GM12878 (cell line): ENCODE results near the gene ATXN2. TPM values are rescaled to one million over a fixed set of nuclear protein-coding genes. Genes with fewer than 3 reads are reported as not detected.

ENCODE experiments used
- ATF7 ChIP-seq: fragments of 450-650 bp; IDR thresholded peaks from 2 replicates; pipeline ENCODE4 v1.6.1; 2016; ENCODE audit warnings: low read depth, mild to moderate bottlenecking
- DPF2 ChIP-seq: fragments of 450-650 bp; IDR thresholded peaks from 2 replicates; pipeline ENCODE4 v1.6.1; 2017; ENCODE audit warnings: mild to moderate bottlenecking
- HDGF ChIP-seq: fragments of 450-650 bp; IDR thresholded peaks from 2 replicates; pipeline ENCODE4 v1.6.1; 2016; ENCODE audit warnings: antibody characterized with exemption
- NFIC ChIP-seq: IDR thresholded peaks from 2 replicates; pipeline ENCODE4 v1.6.1; 2012; ENCODE audit warnings: low read depth, mild to moderate bottlenecking, inconsistent platforms, low read length, moderate library complexity
- NR2C1 ChIP-seq: fragments of 450-650 bp; IDR thresholded peaks from 2 replicates; pipeline ENCODE4 v1.6.1; 2017; ENCODE audit warnings: antibody characterized with exemption, mild to moderate bottlenecking, moderate library complexity
- PML ChIP-seq: IDR thresholded peaks from 2 replicates; pipeline ENCODE4 v1.6.1; 2012; ENCODE audit warnings: low read length, inconsistent platforms
- RBBP5 ChIP-seq: fragments of 200-600 bp; sonication (generic); conservative IDR thresholded peaks from 2 replicates; pipeline ENCODE4 v1.6.1; 2016
- RFX5 ChIP-seq: IDR thresholded peaks from 2 replicates; pipeline ENCODE4 v1.6.1; 2011; ENCODE audit warnings: low read depth, low read length, improper control_type of control experiment
- RUNX3 ChIP-seq: IDR thresholded peaks from 2 replicates; pipeline ENCODE4 v1.6.1; 2012; ENCODE audit warnings: low read length, inconsistent platforms
- SREBF2 ChIP-seq: IDR thresholded peaks from 2 replicates; pipeline ENCODE4 v1.6.1; 2012; ENCODE audit warnings: mild to moderate bottlenecking, low read length
- polyA plus RNA-seq, 11 experiments: library from polyadenylated mRNA; depleted of rRNA in 4 of 11; unstranded in 6 of 11; stranded (reverse) in 5 of 11; fragments of >200 nt; fragmentation: Nextera tagmentation in 4 of 11; fragmentation: Illumina TruSeq in 1 of 11; extraction: Ambion mirVana in 4 of 11; extraction: Trizol in 1 of 11; gene quantifications; 1 replicate in 1 of 11; 2 replicates in 10 of 11; pipeline versions ENCODE4 v1.2.1 to v1.2.3, GENCODE V29; 2011 to 2016; ENCODE audit warnings: inconsistent platforms in 2 of 11, missing spikeins in 2 of 11, low read depth in 1 of 11
- total RNA-seq, 4 experiments: library from RNA; depleted of rRNA in 3 of 4; stranded (reverse); fragments of >200 nt in 3 of 4; fragmentation: Illumina TruSeq in 1 of 4; extraction: Trizol in 1 of 4; gene quantifications; 2 replicates each; pipeline versions ENCODE4 v1.2.1 to v1.2.3, GENCODE V29; 2013 to 2021
- TF ChIP-seq, protein P1 (sequence below): fragments of 450-650 bp; IDR thresholded peaks from 2 replicates; pipeline ENCODE4 v1.6.1; 2017; ENCODE audit warnings: mild to moderate bottlenecking, low read depth, inconsistent platforms; ENCODE audit not compliant: poor library complexity, severe bottlenecking
- TF ChIP-seq, protein P2 (sequence below): fragments of 450-650 bp; IDR thresholded peaks from 2 replicates; pipeline ENCODE4 v1.6.1; 2017; ENCODE audit warnings: mild to moderate bottlenecking
- TF ChIP-seq, protein P3 (sequence below): IDR thresholded peaks from 2 replicates; pipeline ENCODE4 v1.6.1; 2012; ENCODE audit warnings: mild to moderate bottlenecking, low read depth, low read length
- TF ChIP-seq, protein P4 (sequence below): fragments of 450-650 bp; IDR thresholded peaks from 2 replicates; pipeline ENCODE4 v1.6.1; 2017; ENCODE audit warnings: mild to moderate bottlenecking, moderate library complexity
- TF ChIP-seq, protein P5 (sequence below): fragments of 450-650 bp; IDR thresholded peaks from 2 replicates; pipeline ENCODE4 v1.6.1; 2016; ENCODE audit warnings: mild to moderate bottlenecking
- TF ChIP-seq, protein P6 (sequence below): IDR thresholded peaks from 2 replicates; pipeline ENCODE4 v1.6.1; 2012; ENCODE audit warnings: low read depth, low read length, improper control_type of control experiment

Gene ATXN2
- total and polyA plus RNA-seq, 10 of the 15 experiments (the other 5 are each of a cell fraction or from before 2014, with no cell fraction given) = 8.8 to 31.5 (median 19.0) TPM

DNA sequence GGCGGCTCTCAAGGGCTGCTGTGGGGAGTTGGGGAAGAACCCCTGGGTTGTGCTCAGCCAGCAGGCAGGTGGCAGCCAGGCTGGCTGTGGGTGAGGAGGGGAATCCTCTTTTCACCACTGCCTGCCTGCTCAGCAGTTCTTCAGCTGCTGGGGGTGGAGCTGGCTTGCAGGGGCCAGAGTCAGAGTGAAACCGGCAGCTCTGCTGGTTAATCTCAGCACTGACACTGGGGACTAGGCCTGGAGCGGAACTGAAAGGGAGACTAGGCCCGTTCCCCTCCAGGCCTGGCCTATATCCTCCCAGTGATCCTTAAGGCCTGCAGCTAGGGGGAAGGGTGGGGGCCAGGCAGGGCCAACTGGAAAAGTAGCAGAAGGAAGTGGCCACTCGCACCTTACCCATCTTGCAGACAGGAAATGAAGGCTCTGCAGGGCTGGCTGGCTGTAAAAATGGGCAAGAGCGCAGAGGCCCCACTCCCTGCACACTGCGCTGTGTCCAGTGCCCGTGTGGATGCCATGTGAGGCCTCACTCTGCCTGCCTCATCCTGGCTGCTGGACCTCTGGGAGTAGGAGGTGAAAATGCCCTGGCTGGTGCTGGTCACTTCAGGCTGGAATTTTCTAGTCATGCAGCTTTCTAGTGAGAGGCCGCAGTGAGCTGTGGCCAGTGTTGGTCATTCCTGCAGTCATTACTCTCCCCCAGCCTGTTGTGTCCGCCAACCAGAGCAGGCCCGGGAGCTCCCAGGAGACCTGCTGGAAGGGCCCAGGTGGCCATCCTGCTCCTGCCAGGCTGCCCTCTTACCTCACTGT, 154.0 kb downstream of the ATXN2 start (continued):
- TF ChIP-seq, protein P1, sequence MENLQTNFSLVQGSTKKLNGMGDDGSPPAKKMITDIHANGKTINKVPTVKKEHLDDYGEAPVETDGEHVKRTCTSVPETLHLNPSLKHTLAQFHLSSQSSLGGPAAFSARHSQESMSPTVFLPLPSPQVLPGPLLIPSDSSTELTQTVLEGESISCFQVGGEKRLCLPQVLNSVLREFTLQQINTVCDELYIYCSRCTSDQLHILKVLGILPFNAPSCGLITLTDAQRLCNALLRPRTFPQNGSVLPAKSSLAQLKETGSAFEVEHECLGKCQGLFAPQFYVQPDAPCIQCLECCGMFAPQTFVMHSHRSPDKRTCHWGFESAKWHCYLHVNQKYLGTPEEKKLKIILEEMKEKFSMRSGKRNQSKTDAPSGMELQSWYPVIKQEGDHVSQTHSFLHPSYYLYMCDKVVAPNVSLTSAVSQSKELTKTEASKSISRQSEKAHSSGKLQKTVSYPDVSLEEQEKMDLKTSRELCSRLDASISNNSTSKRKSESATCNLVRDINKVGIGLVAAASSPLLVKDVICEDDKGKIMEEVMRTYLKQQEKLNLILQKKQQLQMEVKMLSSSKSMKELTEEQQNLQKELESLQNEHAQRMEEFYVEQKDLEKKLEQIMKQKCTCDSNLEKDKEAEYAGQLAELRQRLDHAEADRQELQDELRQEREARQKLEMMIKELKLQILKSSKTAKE = peak; percentile 89
- TF ChIP-seq, protein P2, sequence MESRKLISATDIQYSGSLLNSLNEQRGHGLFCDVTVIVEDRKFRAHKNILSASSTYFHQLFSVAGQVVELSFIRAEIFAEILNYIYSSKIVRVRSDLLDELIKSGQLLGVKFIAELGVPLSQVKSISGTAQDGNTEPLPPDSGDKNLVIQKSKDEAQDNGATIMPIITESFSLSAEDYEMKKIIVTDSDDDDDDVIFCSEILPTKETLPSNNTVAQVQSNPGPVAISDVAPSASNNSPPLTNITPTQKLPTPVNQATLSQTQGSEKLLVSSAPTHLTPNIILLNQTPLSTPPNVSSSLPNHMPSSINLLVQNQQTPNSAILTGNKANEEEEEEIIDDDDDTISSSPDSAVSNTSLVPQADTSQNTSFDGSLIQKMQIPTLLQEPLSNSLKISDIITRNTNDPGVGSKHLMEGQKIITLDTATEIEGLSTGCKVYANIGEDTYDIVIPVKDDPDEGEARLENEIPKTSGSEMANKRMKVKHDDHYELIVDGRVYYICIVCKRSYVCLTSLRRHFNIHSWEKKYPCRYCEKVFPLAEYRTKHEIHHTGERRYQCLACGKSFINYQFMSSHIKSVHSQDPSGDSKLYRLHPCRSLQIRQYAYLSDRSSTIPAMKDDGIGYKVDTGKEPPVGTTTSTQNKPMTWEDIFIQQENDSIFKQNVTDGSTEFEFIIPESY = no peak
- peak; percentile 98 for TF ChIP-seq DPF2
- peak; percentile 64; the same call in 1 of the 2 replicates for TF ChIP-seq ATF7
- peak; percentile 90 for TF ChIP-seq HDGF
- TF ChIP-seq, protein P3, sequence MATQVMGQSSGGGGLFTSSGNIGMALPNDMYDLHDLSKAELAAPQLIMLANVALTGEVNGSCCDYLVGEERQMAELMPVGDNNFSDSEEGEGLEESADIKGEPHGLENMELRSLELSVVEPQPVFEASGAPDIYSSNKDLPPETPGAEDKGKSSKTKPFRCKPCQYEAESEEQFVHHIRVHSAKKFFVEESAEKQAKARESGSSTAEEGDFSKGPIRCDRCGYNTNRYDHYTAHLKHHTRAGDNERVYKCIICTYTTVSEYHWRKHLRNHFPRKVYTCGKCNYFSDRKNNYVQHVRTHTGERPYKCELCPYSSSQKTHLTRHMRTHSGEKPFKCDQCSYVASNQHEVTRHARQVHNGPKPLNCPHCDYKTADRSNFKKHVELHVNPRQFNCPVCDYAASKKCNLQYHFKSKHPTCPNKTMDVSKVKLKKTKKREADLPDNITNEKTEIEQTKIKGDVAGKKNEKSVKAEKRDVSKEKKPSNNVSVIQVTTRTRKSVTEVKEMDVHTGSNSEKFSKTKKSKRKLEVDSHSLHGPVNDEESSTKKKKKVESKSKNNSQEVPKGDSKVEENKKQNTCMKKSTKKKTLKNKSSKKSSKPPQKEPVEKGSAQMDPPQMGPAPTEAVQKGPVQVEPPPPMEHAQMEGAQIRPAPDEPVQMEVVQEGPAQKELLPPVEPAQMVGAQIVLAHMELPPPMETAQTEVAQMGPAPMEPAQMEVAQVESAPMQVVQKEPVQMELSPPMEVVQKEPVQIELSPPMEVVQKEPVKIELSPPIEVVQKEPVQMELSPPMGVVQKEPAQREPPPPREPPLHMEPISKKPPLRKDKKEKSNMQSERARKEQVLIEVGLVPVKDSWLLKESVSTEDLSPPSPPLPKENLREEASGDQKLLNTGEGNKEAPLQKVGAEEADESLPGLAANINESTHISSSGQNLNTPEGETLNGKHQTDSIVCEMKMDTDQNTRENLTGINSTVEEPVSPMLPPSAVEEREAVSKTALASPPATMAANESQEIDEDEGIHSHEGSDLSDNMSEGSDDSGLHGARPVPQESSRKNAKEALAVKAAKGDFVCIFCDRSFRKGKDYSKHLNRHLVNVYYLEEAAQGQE = peak; percentile 45; the same call in 1 of the 2 replicates
- peak; percentile 85 for TF ChIP-seq RUNX3
- no peak for TF ChIP-seq NFIC
- no peak for TF ChIP-seq SREBF2
- no peak for TF ChIP-seq NR2C1
- 0 out of 2 replicates have a peak, but pooled peaks have one; percentile 10 for TF ChIP-seq RFX5
- TF ChIP-seq, protein P4, sequence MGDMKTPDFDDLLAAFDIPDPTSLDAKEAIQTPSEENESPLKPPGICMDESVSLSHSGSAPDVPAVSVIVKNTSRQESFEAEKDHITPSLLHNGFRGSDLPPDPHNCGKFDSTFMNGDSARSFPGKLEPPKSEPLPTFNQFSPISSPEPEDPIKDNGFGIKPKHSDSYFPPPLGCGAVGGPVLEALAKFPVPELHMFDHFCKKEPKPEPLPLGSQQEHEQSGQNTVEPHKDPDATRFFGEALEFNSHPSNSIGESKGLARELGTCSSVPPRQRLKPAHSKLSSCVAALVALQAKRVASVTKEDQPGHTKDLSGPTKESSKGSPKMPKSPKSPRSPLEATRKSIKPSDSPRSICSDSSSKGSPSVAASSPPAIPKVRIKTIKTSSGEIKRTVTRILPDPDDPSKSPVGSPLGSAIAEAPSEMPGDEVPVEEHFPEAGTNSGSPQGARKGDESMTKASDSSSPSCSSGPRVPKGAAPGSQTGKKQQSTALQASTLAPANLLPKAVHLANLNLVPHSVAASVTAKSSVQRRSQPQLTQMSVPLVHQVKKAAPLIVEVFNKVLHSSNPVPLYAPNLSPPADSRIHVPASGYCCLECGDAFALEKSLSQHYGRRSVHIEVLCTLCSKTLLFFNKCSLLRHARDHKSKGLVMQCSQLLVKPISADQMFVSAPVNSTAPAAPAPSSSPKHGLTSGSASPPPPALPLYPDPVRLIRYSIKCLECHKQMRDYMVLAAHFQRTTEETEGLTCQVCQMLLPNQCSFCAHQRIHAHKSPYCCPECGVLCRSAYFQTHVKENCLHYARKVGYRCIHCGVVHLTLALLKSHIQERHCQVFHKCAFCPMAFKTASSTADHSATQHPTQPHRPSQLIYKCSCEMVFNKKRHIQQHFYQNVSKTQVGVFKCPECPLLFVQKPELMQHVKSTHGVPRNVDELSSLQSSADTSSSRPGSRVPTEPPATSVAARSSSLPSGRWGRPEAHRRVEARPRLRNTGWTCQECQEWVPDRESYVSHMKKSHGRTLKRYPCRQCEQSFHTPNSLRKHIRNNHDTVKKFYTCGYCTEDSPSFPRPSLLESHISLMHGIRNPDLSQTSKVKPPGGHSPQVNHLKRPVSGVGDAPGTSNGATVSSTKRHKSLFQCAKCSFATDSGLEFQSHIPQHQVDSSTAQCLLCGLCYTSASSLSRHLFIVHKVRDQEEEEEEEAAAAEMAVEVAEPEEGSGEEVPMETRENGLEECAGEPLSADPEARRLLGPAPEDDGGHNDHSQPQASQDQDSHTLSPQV = 0 out of 2 replicates have a peak, but pooled peaks have one; percentile 9
- TF ChIP-seq, protein P5, sequence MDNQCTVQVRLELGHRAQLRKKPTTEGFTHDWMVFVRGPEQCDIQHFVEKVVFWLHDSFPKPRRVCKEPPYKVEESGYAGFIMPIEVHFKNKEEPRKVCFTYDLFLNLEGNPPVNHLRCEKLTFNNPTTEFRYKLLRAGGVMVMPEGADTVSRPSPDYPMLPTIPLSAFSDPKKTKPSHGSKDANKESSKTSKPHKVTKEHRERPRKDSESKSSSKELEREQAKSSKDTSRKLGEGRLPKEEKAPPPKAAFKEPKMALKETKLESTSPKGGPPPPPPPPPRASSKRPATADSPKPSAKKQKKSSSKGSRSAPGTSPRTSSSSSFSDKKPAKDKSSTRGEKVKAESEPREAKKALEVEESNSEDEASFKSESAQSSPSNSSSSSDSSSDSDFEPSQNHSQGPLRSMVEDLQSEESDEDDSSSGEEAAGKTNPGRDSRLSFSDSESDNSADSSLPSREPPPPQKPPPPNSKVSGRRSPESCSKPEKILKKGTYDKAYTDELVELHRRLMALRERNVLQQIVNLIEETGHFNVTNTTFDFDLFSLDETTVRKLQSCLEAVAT = peak; percentile 75; the same call in 1 of the 2 replicates
- TF ChIP-seq RBBP5 = no peak
- TF ChIP-seq, protein P6, sequence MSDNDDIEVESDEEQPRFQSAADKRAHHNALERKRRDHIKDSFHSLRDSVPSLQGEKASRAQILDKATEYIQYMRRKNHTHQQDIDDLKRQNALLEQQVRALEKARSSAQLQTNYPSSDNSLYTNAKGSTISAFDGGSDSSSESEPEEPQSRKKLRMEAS = peak; percentile 28; the same call in 1 of the 2 replicates
- TF ChIP-seq PML = no peak
